NT2/D1 (cell line): ENCODE measurements around the gene MTTP.

Experiments
- SUZ12 ChIP-seq: IDR thresholded peaks from 2 replicates; pipeline ENCODE4 v1.6.1; 2011; ENCODE audit not compliant: insufficient read length, insufficient read depth; ENCODE audit errors: extremely low read depth
- YY1 ChIP-seq: IDR thresholded peaks from 2 replicates; pipeline ENCODE4 v1.6.1; 2011; ENCODE audit not compliant: insufficient read length, insufficient read depth
- ZNF274 ChIP-seq: IDR thresholded peaks from 2 replicates; pipeline ENCODE4 v1.6.1; 2011; ENCODE audit warnings: mild to moderate bottlenecking, low read depth, low read length

GRCh38 chr4:99529956-99530355, 44.7 kb upstream of the MTTP start:
- TF ChIP-seq YY1 (no peak), SUZ12 (no peak), ZNF274 (no peak)
